ENCODE results near the gene WDR59.

WDR59 gene

GRCh38 chr16:74903901-74904678 lies 80.8 kb downstream of the WDR59 start:
- no peak overlapping the region for H3K4me3 ChIP-seq (ENCODE audit: control insufficient read depth, low read depth, low read length)
- DNase-seq (ENCODE audit: low read depth) = no peak
- TF ChIP-seq CTCF (conservative IDR thresholded peaks at IDR 0.05; ENCODE audit: control insufficient read depth, insufficient read depth, low read depth, low read length) = no peak

- no peak for DNase-seq (ENCODE audit: low read depth)
- no peak for TF ChIP-seq CTCF (conservative IDR thresholded peaks at IDR 0.05; ENCODE audit: control insufficient read depth, insufficient read depth, low read depth, low read length)
- H3K4me3 ChIP-seq (ENCODE audit: control insufficient read depth, low read depth, low read length) = no peak overlapping the region
Observed at GRCh38 chr16:74903120-74903519, 81.8 kb downstream of the WDR59 start.

- DNase-seq (ENCODE audit: low read depth) = no peak
- TF ChIP-seq CTCF (conservative IDR thresholded peaks at IDR 0.05; ENCODE audit: control insufficient read depth, insufficient read depth, low read depth, low read length) = no peak
- H3K4me3 ChIP-seq (ENCODE audit: control insufficient read depth, low read depth, low read length) = no peak overlapping the region
Observed at GRCh38 chr16:74902161-74902560, 82.8 kb downstream of the WDR59 start.

GRCh38 chr16:74901606-74902005 lies 83.3 kb downstream of the WDR59 start:
- no peak overlapping the region for H3K4me3 ChIP-seq (ENCODE audit: control insufficient read depth, low read depth, low read length)
- no peak for DNase-seq (ENCODE audit: low read depth)
- no peak for TF ChIP-seq CTCF (conservative IDR thresholded peaks at IDR 0.05; ENCODE audit: control insufficient read depth, insufficient read depth, low read depth, low read length)

- TF ChIP-seq CTCF (conservative IDR thresholded peaks at IDR 0.05; ENCODE audit: control insufficient read depth, insufficient read depth, low read depth, low read length) = no peak
- no peak overlapping the region for H3K4me3 ChIP-seq (ENCODE audit: control insufficient read depth, low read depth, low read length)
- no peak for DNase-seq (ENCODE audit: low read depth)
Observed at GRCh38 chr16:74899816-74900215, 85.1 kb downstream of the WDR59 start.

GRCh38 chr16:74898659-74899058 lies 86.3 kb downstream of the WDR59 start:
- no peak overlapping the region for H3K4me3 ChIP-seq (ENCODE audit: control insufficient read depth, low read depth, low read length)
- no peak for TF ChIP-seq CTCF (conservative IDR thresholded peaks at IDR 0.05; ENCODE audit: control insufficient read depth, insufficient read depth, low read depth, low read length)
- no peak for DNase-seq (ENCODE audit: low read depth)
